B cell (primary cell): ENCODE results near the gene PLPPR1. TPM values are rescaled to one million over a fixed set of nuclear protein-coding genes. Genes with fewer than 3 reads are reported as not detected.

Experiments
- ATAC-seq: fragments of 200-7000 bp; cut with Tn5 transposase; one replicate; pipeline ENCODE4 v1.10.0; 2021; ENCODE audit warnings: low read depth, mild to moderate bottlenecking, moderate number of reproducible peaks, moderate library complexity
- CTCF ChIA-PET: fragments of 350-600 bp; sonication (Branson Sonifier 250); formaldehyde crosslinking; loops from one replicate; lab custom pipeline; 2021; ENCODE audit warnings: antibody characterized with exemption, inconsistent platforms; lab: Charles Lee
- POLR2A ChIA-PET: fragments of 350-600 bp; sonication (Branson Sonifier 250); formaldehyde crosslinking; loops from one replicate; lab custom pipeline; 2021; ENCODE audit warnings: antibody characterized with exemption; lab: Charles Lee
- DNase-seq: peaks from one replicate; pipeline ENCODE4 v3.0.0; 2013
- H2AFZ ChIP-seq: 2 replicates; pipeline ENCODE4 v1.6.1; 2012; ENCODE audit warnings: mild to moderate bottlenecking, low read depth, low read length; ENCODE audit not compliant: insufficient read depth, poor library complexity, severe bottlenecking
- H3K27ac ChIP-seq, 2 donors: 1 replicate in 1 of 2; 2 replicates in 1 of 2; pipeline ENCODE4 v1.5.1; 2012 to 2013; ENCODE audit warnings: low read length in 2 of 2, mild to moderate bottlenecking in 2 of 2, moderate library complexity in 1 of 2
- H3K27me3 ChIP-seq, 4 experiments: fragments of 200-600 bp in 1 of 4; sonication (generic) in 1 of 4; replicated peaks in 1 of 4; 1 replicate in 2 of 4; 2 replicates in 2 of 4; pipeline versions ENCODE4 v1.6.1 to v1.7.0; 2013 to 2016; ENCODE audit warnings: low read length in 3 of 4, mild to moderate bottlenecking in 2 of 4, mixed read lengths in 1 of 4, moderate library complexity in 1 of 4; ENCODE audit not compliant: insufficient read depth in 4 of 4, control insufficient read depth in 3 of 4; ENCODE audit errors: control extremely low read depth in 1 of 4
- H3K36me3 ChIP-seq, 2 experiments: replicated peaks in 1 of 2; 1 replicate in 1 of 2; 2 replicates in 1 of 2; pipeline versions ENCODE4 v1.6.1 to v1.7.1; 2013; ENCODE audit warnings: low read length in 1 of 2; ENCODE audit not compliant: insufficient read depth in 2 of 2, control insufficient read depth in 1 of 2; ENCODE audit errors: control extremely low read depth in 1 of 2, extremely low read depth in 1 of 2
- H3K4me1 ChIP-seq, 2 donors: fragments of 200-600 bp in 1 of 2; sonication (generic) in 1 of 2; 1 replicate in 1 of 2; 2 replicates in 1 of 2; pipeline versions ENCODE4 v1.5.1 to v1.6.1; 2013 to 2017; ENCODE audit warnings: low read length in 2 of 2; ENCODE audit not compliant: control insufficient read depth in 2 of 2, insufficient read depth in 2 of 2
- H3K4me2 ChIP-seq: replicated peaks from 2 replicates; pipeline ENCODE3; 2012; ENCODE audit warnings: mild to moderate bottlenecking, low read depth, low read length; ENCODE audit not compliant: poor library complexity, severe bottlenecking
- H3K4me3 ChIP-seq, 5 experiments: fragments of 200-600 bp in 1 of 5; sonication (generic) in 1 of 5; 1 replicate in 3 of 5; 2 replicates in 2 of 5; pipeline versions ENCODE4 v1.5.1 to v1.7.0; 2011 to 2016; ENCODE audit warnings: low read length in 4 of 5, mild to moderate bottlenecking in 4 of 5, low read depth in 2 of 5, control low read depth in 1 of 5, moderate library complexity in 1 of 5; ENCODE audit not compliant: insufficient read depth in 1 of 5; ENCODE audit errors: control extremely low read depth in 1 of 5, extremely low read depth in 1 of 5
- H3K79me2 ChIP-seq: fragments of 200-600 bp; sonication (generic); one replicate; pipeline ENCODE4 v1.6.0; 2016; ENCODE audit warnings: low read length; ENCODE audit not compliant: control insufficient read depth, insufficient read depth
- H3K9ac ChIP-seq: fragments of 200-600 bp; sonication (generic); 2 replicates; pipeline ENCODE4 v1.6.1; 2017; ENCODE audit warnings: mild to moderate bottlenecking, low read length, moderate library complexity
- H3K9me3 ChIP-seq, 3 donors: one replicate each; pipeline versions ENCODE4 v1.6.1 to v1.7.1; 2013; ENCODE audit warnings: low read length in 2 of 3; ENCODE audit not compliant: control insufficient read depth in 2 of 3, insufficient read depth in 1 of 3; ENCODE audit errors: control extremely low read depth in 1 of 3
- H4K20me1 ChIP-seq: 2 replicates; pipeline ENCODE4 v1.6.0; 2012; ENCODE audit warnings: mild to moderate bottlenecking, low read length; ENCODE audit not compliant: insufficient read depth, control insufficient read depth, poor library complexity, severe bottlenecking
- H3K27ac Mint-ChIP-seq: one replicate; pipeline ENCODE4 v1.8.0; 2021; ENCODE audit warnings: mixed read lengths
- H3K27me3 Mint-ChIP-seq: one replicate; pipeline ENCODE4 v1.8.0; 2021; ENCODE audit warnings: mixed read lengths
- H3K4me1 Mint-ChIP-seq: one replicate; pipeline ENCODE4 v1.8.0; 2021; ENCODE audit warnings: mixed read lengths
- H3K4me3 Mint-ChIP-seq: one replicate; pipeline ENCODE4 v1.8.0; 2021; ENCODE audit warnings: mixed read lengths
- H3K9me3 Mint-ChIP-seq: one replicate; pipeline ENCODE4 v1.8.0; 2022; ENCODE audit warnings: mixed read lengths; ENCODE audit not compliant: insufficient read depth
- EZH2 ChIP-seq: IDR thresholded peaks from 2 replicates; pipeline ENCODE4 v1.6.1; 2012; ENCODE audit warnings: borderline replicate concordance, low read depth, mild to moderate bottlenecking, moderate library complexity, low read length; ENCODE audit not compliant: insufficient read depth, poor library complexity, severe bottlenecking
- WGBS: methylation state at CpG from one replicate; pipeline ENCODE4 v1.1.5; 2013; ENCODE audit warnings: missing lambda C conversion rate; ENCODE audit not compliant: insufficient coverage; 5-methylcytosine and 5-hydroxymethylcytosine counted together
- intact Hi-C: fragments of 100-400 bp; cut with micrococcal nuclease; formaldehyde crosslinking; loops from one replicate; pipeline ENCODE4 v1.10.0; 2022
- polyA plus RNA-seq: library from polyadenylated mRNA; depleted of rRNA; stranded (reverse); fragments of >200 nt; gene quantifications from 2 replicates; pipeline ENCODE4 v1.2.3, GENCODE V29; 2012
- total RNA-seq, 2 donors: library from RNA; stranded (reverse); fragments of 120-200 nt in 1 of 2; gene quantifications; 1 replicate in 1 of 2; 2 replicates in 1 of 2; pipeline versions ENCODE4 v1.2.3 to v1.2.4, GENCODE V29; 2013 to 2022
- TF ChIP-seq, protein P1 (sequence below): fragments of 200-600 bp; IDR thresholded peaks from one replicate; pipeline ENCODE4 v1.8.0; 2022; ENCODE audit warnings: antibody characterized with exemption, mild to moderate bottlenecking

Gene PLPPR1
- total and polyA plus RNA-seq, 2 donors (not counting 1 experiment from before 2014, with no cell fraction given) = not detected

- peaks cover 0 to 5% (median 0%) of the 10 kb centered on the region in 3 donors for H3K9me3 ChIP-seq
- Mint-ChIP-seq H3K9me3 (no peaks in the 10 kb centered on the region), H3K27me3 (peaks cover 45% of the 10 kb centered on the region), H3K4me3 (no peak overlapping the region), H3K27ac (no peak overlapping the region), H3K4me1 (no peaks in the 10 kb centered on the region)
- ATAC-seq (no peak), DNase-seq (no peak)
- no peaks in the 10 kb centered on the region for H3K79me2 ChIP-seq
- intact Hi-C loops = no loop called here
- H3K9ac ChIP-seq = no peak overlapping the region
- WGBS = 0% methylated on average over 1 of the region's 2 CpGs
- no peak overlapping the region for H3K4me3 ChIP-seq
- no peak for TF ChIP-seq EZH2
- TF ChIP-seq, protein P1, sequence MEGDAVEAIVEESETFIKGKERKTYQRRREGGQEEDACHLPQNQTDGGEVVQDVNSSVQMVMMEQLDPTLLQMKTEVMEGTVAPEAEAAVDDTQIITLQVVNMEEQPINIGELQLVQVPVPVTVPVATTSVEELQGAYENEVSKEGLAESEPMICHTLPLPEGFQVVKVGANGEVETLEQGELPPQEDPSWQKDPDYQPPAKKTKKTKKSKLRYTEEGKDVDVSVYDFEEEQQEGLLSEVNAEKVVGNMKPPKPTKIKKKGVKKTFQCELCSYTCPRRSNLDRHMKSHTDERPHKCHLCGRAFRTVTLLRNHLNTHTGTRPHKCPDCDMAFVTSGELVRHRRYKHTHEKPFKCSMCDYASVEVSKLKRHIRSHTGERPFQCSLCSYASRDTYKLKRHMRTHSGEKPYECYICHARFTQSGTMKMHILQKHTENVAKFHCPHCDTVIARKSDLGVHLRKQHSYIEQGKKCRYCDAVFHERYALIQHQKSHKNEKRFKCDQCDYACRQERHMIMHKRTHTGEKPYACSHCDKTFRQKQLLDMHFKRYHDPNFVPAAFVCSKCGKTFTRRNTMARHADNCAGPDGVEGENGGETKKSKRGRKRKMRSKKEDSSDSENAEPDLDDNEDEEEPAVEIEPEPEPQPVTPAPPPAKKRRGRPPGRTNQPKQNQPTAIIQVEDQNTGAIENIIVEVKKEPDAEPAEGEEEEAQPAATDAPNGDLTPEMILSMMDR = no peak
- peaks cover 0 to 14% (median 2%) of the 10 kb centered on the region in 4 experiments for H3K27me3 ChIP-seq
- no peaks in the 10 kb centered on the region for H3K4me1 ChIP-seq
- no peak overlapping the region for H3K27ac ChIP-seq
- no peaks in the 10 kb centered on the region for H3K36me3 ChIP-seq
- ChIA-PET POLR2A (no interaction called here), CTCF (no interaction called here)
- no peaks in the 10 kb centered on the region for H4K20me1 ChIP-seq
- no peak overlapping the region for H2AFZ ChIP-seq
- H3K4me2 ChIP-seq = no peak overlapping the region
These were observed 5.7 kb downstream of the PLPPR1 start for GRCh38 chr9:101034222-101034621.

GRCh38 chr9:101035098-101035497 is 6.6 kb downstream of the PLPPR1 start:
- H4K20me1 ChIP-seq = no peaks in the 10 kb centered on the region
- no peak overlapping the region for H3K4me3 ChIP-seq
- H3K27ac Mint-ChIP-seq = no peak overlapping the region
- H3K27ac ChIP-seq = no peak overlapping the region
- H3K27me3 ChIP-seq = peaks cover 0 to 7% (median 0%) of the 10 kb centered on the region in 4 experiments
- H3K4me3 Mint-ChIP-seq = no peak overlapping the region
- H2AFZ ChIP-seq = no peak overlapping the region
- H3K9me3 Mint-ChIP-seq = no peaks in the 10 kb centered on the region
- no peak for TF ChIP-seq EZH2
- TF ChIP-seq, protein P1 = no peak
- H3K9me3 ChIP-seq = no peaks in the 10 kb centered on the region
- no peaks in the 10 kb centered on the region for H3K79me2 ChIP-seq
- ChIA-PET POLR2A (no interaction called here), CTCF (no interaction called here)
- no CpG with 5 or more reads among the region's 4 CpGs for WGBS
- no peaks in the 10 kb centered on the region for H3K4me1 Mint-ChIP-seq
- H3K27me3 Mint-ChIP-seq = peaks cover 37% of the 10 kb centered on the region
- H3K4me1 ChIP-seq = no peaks in the 10 kb centered on the region
- H3K36me3 ChIP-seq = no peaks in the 10 kb centered on the region
- no peak overlapping the region for H3K4me2 ChIP-seq
- DNase-seq (no peak), ATAC-seq (no peak)
- no peak overlapping the region for H3K9ac ChIP-seq
- intact Hi-C loops = no loop called here
